Large intestine (tissue), 3 donors: ENCODE results near the gene MARK2. TPM values are rescaled to one million over a fixed set of nuclear protein-coding genes. Genes with fewer than 3 reads are reported as not detected.

ENCODE experiments used
- DNase-seq, 2 donors: peaks; one replicate each; pipeline versions ENCODE4 v3.0.0 to v3.0.0-alpha.2; 2013
- H3K27ac ChIP-seq: one replicate; pipeline ENCODE4 v1.5.1; 2013; ENCODE audit warnings: low read length
- H3K27me3 ChIP-seq: 2 replicates; pipeline ENCODE4 v1.6.1; 2013; ENCODE audit warnings: low read length; ENCODE audit not compliant: control insufficient read depth, insufficient read depth
- H3K36me3 ChIP-seq: 2 replicates; pipeline ENCODE4 v1.6.1; 2013; ENCODE audit warnings: low read length; ENCODE audit not compliant: control insufficient read depth, insufficient read depth
- H3K4me1 ChIP-seq: one replicate; pipeline ENCODE4 v1.6.1; 2013; ENCODE audit warnings: low read length; ENCODE audit not compliant: control insufficient read depth, insufficient read depth
- H3K4me3 ChIP-seq: one replicate; pipeline ENCODE4 v1.5.1; 2013; ENCODE audit warnings: low read length
- H3K9me3 ChIP-seq: one replicate; pipeline ENCODE4 v1.6.1; 2013; ENCODE audit warnings: mild to moderate bottlenecking, low read depth, low read length, moderate library complexity; ENCODE audit not compliant: control insufficient read depth
- WGBS: methylation state at CpG from one replicate; pipeline ENCODE4 v1.1.5; 2013; ENCODE audit warnings: low lambda C conversion rate; ENCODE audit not compliant: insufficient coverage; 5-methylcytosine and 5-hydroxymethylcytosine counted together
- polyA plus RNA-seq: library from polyadenylated mRNA; unstranded; fragments of 120-200 nt; gene quantifications from one replicate; pipeline ENCODE4 v1.2.1, GENCODE V29; 2013

The MARK2 gene
- polyA plus RNA-seq, 1 donor: 49.3 TPM

- Histone ChIP-seq H3K27me3 (no peaks in the 10 kb centered on the region), H3K36me3 (peaks cover 17% of the 10 kb centered on the region), H3K27ac (no peak overlapping the region), H3K4me1 (no peaks in the 10 kb centered on the region), H3K9me3 (no peaks in the 10 kb centered on the region), H3K4me3 (no peak overlapping the region)
- DNase-seq: peak in 1 of 2 donors; percentile 34
- WGBS: no CpG with 5 or more reads among the region's 8 CpGs
These were observed 9.0 kb upstream of the MARK2 start for GRCh38 chr11:63829823-63830489.

- Histone ChIP-seq H3K36me3 (peaks cover 16% of the 10 kb centered on the region), H3K27me3 (no peaks in the 10 kb centered on the region), H3K4me3 (no peak overlapping the region), H3K4me1 (no peaks in the 10 kb centered on the region), H3K27ac (no peak overlapping the region), H3K9me3 (no peaks in the 10 kb centered on the region)
- no CpG with 5 or more reads among the region's 7 CpGs for WGBS
- DNase-seq: no peak
These were observed 7.6 kb upstream of the MARK2 start for GRCh38 chr11:63831326-63831725.

GRCh38 chr11:63832336-63832735 is 6.6 kb upstream of the MARK2 start:
- WGBS: no CpG with 5 or more reads among the region's 2 CpGs
- no peaks in the 10 kb centered on the region for H3K9me3 ChIP-seq
- no peaks in the 10 kb centered on the region for H3K27me3 ChIP-seq
- H3K36me3 ChIP-seq: peaks cover 7% of the 10 kb centered on the region
- peaks cover 6% of the 10 kb centered on the region for H3K4me1 ChIP-seq
- H3K4me3 ChIP-seq: no peak overlapping the region
- DNase-seq: no peak
- no peak overlapping the region for H3K27ac ChIP-seq

- Histone ChIP-seq H3K36me3 (peaks cover 4% of the 10 kb centered on the region), H3K9me3 (no peaks in the 10 kb centered on the region), H3K27ac (no peak overlapping the region), H3K4me3 (no peak overlapping the region), H3K4me1 (peaks cover 13% of the 10 kb centered on the region), H3K27me3 (no peaks in the 10 kb centered on the region)
- no CpG with 5 or more reads among the region's 2 CpGs for WGBS
- DNase-seq: no peak
These were observed 5.9 kb upstream of the MARK2 start for GRCh38 chr11:63833048-63833447.

DNA sequence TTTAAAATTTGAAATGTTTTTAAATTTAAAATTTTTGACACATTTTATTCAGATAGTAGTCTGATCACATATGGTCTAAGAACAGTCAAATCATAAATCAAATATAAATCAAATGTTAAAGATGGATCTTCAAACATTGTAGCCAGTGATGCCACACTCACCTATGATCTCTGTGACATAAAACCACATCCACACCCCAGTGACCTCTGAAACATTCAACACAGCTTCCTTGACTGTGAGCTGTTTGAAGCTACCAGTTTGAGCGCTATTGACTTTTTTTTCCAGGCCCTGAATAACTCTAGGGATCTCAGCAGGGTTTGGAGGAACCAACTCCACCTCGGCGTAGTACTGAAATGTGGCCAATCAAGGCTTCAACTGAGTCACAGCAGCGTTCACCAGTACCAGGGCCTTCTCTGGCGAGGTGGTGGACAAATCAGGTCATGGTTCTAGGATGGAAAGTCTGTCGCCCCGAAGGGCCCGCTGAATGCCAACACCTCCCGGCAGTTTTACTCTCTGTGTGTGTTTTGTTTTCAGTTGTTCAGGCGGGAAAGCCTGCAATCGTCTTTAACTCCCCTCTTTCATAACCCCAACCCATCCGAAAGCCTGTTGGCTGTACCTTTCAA is 4.3 kb upstream of the MARK2 start:
- Histone ChIP-seq H3K9me3 (no peaks in the 10 kb centered on the region), H3K4me3 (no peak overlapping the region), H3K27me3 (no peaks in the 10 kb centered on the region), H3K27ac (no peak overlapping the region), H3K4me1 (peaks cover 16% of the 10 kb centered on the region), H3K36me3 (no peaks in the 10 kb centered on the region)
- peak in 1 of 2 donors; percentile 54 for DNase-seq
- WGBS: 100% methylated on average over 1 of the region's 12 CpGs

DNA sequence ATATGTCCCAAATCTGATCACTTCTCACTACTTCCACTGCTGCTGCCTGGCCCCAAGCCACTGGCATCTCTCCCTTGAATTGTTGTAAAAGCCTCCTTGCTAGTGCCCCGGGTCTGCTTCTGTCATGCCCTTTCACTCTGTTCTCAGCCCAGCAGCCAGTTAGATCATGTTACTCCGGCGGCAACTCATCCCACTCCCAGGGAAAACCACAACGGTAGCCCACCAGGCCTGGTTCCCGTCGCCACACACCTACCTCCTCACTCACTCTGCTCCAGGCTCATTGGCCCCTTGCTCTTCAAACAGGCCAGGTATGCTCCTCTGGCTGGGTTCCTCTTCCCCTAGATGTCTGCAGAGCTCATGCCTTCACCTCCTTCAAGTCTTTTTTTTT is 3.8 kb upstream of the MARK2 start:
- Histone ChIP-seq H3K36me3 (no peaks in the 10 kb centered on the region), H3K27me3 (no peaks in the 10 kb centered on the region), H3K4me1 (peaks cover 16% of the 10 kb centered on the region), H3K27ac (no peak overlapping the region), H3K4me3 (no peak overlapping the region), H3K9me3 (no peaks in the 10 kb centered on the region)
- no peak for DNase-seq
- WGBS: no CpG with 5 or more reads among the region's 6 CpGs

GRCh38 chr11:63837027-63837688 is 1.8 kb upstream of the MARK2 start:
- peak; percentile 57 to 70 for DNase-seq
- Histone ChIP-seq H3K36me3 (peaks cover 4% of the 10 kb centered on the region), H3K4me1 (peaks cover 25% of the 10 kb centered on the region), H3K27ac (peak overlapping the region; percentile 84), H3K9me3 (no peaks in the 10 kb centered on the region), H3K4me3 (no peak overlapping the region), H3K27me3 (no peaks in the 10 kb centered on the region)
- WGBS: no CpG with 5 or more reads among the region's 5 CpGs

- peak overlapping the region; percentile 84 for H3K27ac ChIP-seq
- peaks cover 30% of the 10 kb centered on the region for H3K4me1 ChIP-seq
- H3K27me3 ChIP-seq: no peaks in the 10 kb centered on the region
- no CpG with 5 or more reads among the region's 5 CpGs for WGBS
- H3K4me3 ChIP-seq: no peak overlapping the region
- no peak for DNase-seq
- peaks cover 9% of the 10 kb centered on the region for H3K36me3 ChIP-seq
- H3K9me3 ChIP-seq: no peaks in the 10 kb centered on the region
These were observed 1.2 kb upstream of the MARK2 start for GRCh38 chr11:63837739-63838138.

DNA sequence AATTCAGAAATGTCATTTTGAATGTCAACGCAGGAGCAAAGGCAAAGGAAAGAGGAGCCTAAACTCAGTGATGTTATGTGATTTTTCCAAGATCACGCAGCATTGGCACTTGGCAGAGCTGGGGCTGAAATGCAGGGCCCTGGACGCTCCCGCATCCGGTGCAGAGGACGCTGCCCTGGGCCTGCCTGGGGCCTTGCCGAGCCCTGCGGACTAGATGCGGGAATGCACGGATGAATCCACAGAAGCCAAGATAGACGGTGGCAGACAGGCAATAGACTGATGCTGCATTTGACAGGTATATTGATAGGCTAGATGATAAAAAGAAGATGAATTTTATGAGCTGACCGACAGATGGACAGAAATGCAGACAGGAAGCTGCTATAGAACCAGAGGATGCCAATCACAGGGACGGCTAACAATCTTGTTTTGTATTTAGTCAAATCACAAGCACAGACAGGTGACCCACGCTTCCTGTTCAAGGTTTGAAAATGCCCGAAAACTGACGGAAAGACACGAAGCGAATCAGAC is 696 bp upstream of the MARK2 start:
- Histone ChIP-seq H3K27me3 (no peaks in the 10 kb centered on the region), H3K9me3 (no peaks in the 10 kb centered on the region), H3K36me3 (peaks cover 11% of the 10 kb centered on the region), H3K27ac (peak overlapping the region; percentile 84), H3K4me3 (peak overlapping the region; percentile 30), H3K4me1 (peaks cover 35% of the 10 kb centered on the region)
- no peak for DNase-seq
- 50% methylated on average over 2 of the region's 18 CpGs for WGBS

- no peaks in the 10 kb centered on the region for H3K9me3 ChIP-seq
- 2% methylated on average over 12 of the region's 40 CpGs for WGBS
- H3K27me3 ChIP-seq: no peaks in the 10 kb centered on the region
- H3K4me3 ChIP-seq: peak overlapping the region; percentile 93
- H3K36me3 ChIP-seq: peaks cover 15% of the 10 kb centered on the region
- DNase-seq: peak in 1 of 2 donors; percentile 66
- H3K27ac ChIP-seq: peak overlapping the region; percentile 81
- H3K4me1 ChIP-seq: peaks cover 38% of the 10 kb centered on the region
These were observed 822 bp downstream of the MARK2 start for GRCh38 chr11:63839508-63840355.
